OCI-LY7 (cell line): ENCODE data around the gene ROBO2.

ENCODE experiments used
- EZH2phosphoT487 ChIP-seq: fragments of 200-600 bp; sonication (generic); IDR thresholded peaks from 2 replicates; pipeline ENCODE4 v1.6.1; 2018; ENCODE audit warnings: low read depth, borderline replicate concordance, mild to moderate bottlenecking, mixed run types, antibody characterized with exemption, low read length, moderate library complexity, mixed read lengths
- TF ChIP-seq, protein P1 (sequence below): fragments of 200-600 bp; sonication (generic); conservative IDR thresholded peaks from 2 replicates; pipeline ENCODE4 v1.5.1; 2014; ENCODE audit warnings: mild to moderate bottlenecking, antibody characterized with exemption, low read length, moderate library complexity, mixed read lengths

DNA sequence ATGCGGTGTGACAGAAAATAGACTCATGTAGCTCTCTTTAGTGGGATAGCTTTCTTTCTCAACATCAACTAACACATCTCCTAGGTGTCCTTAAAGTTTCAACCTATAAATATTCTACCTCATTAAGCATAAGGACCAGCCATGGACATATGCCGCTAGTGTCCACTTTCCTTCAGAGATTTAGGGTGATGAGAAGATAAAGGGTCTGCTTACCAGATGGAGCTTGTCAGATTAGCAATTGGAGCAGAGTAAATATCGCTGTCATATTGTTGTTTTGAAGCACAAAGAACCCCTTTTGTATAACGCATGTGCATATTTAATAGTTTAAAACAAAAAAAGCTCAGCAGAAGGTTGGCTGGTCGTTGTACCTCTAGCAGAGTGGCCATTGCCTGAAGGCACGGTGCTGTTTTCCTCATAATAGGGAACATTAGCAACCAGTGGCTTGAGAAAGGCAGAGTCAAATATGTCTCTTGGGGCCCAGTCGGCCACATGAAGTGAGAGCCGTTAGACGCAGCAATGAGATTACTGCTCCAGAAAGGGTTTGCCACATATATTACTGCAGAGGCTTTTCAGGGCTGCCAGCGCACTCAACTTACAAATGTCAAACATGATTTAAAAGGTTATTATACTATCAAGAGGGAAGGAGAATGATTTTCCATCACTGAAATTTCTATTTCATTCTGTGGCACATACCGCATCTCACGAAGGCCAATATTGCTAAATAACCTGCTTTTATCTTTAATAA, 264.2 kb downstream of the ROBO2 start:
- TF ChIP-seq, protein P1, sequence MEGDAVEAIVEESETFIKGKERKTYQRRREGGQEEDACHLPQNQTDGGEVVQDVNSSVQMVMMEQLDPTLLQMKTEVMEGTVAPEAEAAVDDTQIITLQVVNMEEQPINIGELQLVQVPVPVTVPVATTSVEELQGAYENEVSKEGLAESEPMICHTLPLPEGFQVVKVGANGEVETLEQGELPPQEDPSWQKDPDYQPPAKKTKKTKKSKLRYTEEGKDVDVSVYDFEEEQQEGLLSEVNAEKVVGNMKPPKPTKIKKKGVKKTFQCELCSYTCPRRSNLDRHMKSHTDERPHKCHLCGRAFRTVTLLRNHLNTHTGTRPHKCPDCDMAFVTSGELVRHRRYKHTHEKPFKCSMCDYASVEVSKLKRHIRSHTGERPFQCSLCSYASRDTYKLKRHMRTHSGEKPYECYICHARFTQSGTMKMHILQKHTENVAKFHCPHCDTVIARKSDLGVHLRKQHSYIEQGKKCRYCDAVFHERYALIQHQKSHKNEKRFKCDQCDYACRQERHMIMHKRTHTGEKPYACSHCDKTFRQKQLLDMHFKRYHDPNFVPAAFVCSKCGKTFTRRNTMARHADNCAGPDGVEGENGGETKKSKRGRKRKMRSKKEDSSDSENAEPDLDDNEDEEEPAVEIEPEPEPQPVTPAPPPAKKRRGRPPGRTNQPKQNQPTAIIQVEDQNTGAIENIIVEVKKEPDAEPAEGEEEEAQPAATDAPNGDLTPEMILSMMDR, result no peak
- TF ChIP-seq EZH2phosphoT487, result no peak
